HK-2 (cell line): ENCODE results near the gene CTNNA2.

ENCODE experiments used
- DNase-seq: peaks from one replicate; pipeline ENCODE4 v3.0.0-alpha.2; 2018; ENCODE audit not compliant: unreplicated experiment

Gene CTNNA2

GRCh38 chr2:79850912-79851311, 338.1 kb downstream of the CTNNA2 start:
- no peak for DNase-seq

DNA sequence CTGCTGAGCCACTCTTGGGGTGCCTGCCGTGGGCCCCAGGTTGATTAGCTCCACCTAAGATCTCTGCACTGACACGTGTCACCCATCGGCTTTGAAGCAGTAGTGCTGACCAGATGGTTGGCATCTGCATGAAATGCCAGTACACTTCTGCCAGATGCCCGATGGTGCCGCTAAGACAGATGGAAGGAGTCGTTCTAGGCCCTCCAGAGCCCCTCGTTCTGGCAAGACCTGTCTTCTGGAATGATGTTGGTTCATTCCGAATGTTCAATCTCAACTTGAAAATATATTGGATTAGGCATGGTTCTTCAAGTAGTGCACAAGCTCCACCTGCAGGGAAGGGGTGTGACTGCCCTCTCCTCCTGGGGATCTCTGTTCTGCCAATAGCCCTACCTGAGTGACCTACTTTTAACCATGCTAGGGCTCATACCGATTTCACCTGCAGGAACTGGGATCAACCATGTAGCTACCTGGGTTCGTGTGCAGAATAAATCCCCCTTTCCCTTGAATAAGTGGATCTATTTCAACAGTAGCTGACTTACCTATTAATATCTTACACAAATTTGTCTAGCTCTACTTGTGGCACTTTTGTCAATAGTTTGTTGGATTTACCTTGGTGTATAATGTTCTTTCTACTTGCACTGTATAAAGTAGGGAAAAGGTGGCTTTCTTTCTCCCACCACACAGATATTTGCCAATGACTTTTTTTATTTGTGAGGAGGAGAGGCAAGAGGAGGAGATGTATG, 342.6 kb downstream of the CTNNA2 start:
- peak; percentile 11 for DNase-seq

GRCh38 chr2:79857888-79858287, 345.0 kb downstream of the CTNNA2 start:
- no peak for DNase-seq

DNA sequence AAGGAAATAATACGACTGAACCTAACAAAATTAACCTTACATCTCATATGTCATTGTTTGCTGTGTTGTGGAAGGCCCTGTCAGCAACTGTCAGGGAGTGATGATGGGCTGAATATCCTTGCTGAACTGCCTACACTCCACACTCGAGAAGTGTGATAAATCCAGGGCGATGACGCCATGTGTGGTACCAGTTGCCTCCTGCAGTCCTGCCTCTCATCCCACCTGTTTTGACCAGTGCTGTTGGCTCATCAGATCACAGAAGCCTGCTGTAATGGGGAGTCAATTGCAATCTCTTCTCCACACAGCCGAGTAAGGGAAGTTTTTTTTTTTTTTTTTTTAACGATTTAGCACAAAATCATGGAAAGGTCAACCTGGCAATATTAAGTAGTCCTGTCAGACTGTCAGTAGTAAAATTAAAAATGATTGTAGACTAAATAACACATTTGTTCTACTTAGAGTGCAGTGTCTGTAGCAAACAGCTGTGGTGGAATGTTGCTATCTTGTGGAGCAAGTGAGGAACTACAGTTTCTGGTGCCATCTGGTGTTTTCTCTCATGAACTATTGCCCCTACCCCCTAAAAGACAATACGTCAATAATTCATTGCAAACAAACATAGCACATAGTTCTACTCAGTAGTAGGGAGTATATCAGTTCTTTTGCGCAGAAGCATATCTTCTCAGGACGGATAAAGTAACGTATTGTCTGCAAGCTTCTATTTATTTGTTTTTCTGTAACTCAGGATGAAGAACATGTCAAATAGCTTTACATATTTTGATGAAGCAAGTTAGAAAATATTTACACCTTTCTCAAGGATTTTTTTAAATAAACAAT, 347.6 kb downstream of the CTNNA2 start:
- no peak for DNase-seq

DNA sequence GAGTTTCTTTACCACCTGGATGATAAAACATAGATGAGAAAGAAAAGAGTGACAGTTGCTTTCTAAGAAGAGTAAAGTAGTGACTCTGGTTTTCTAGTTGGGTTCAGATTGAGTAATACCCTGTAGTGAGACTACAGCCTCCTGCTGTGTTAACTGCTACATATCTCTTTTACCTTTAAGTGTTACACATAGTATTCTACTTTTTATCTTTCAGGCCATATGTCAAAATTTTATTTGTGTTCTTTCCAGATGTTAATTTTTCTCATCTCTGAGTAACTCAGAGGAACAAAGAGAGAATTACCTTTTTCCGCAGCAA, 348.2 kb downstream of the CTNNA2 start:
- DNase-seq = no peak

DNA sequence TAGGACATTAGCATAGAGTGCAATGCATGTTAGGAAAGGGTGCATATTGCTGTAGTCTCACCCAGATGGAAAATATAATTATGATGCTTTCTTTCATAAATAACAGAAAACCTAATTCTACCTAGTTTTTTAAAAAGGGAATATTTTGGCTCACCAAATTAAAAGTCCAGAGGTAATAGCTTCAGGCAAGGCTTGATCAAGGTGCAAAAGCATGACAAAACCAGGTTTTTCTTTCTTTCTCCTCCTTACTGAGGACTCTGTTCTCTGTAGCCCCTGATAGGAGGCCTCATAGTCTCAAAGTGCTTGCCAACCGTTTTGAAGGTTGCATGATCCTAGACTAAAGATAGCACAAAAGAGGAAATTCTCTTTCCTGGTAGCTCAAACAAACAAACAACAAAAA, 349.9 kb downstream of the CTNNA2 start:
- no peak for DNase-seq

GRCh38 chr2:79872656-79873055, 359.8 kb downstream of the CTNNA2 start:
- DNase-seq = no peak

- no peak for DNase-seq
Measured at GRCh38 chr2:79874015-79874414, 361.2 kb downstream of the CTNNA2 start.

GRCh38 chr2:79876430-79876829, 363.6 kb downstream of the CTNNA2 start:
- DNase-seq = no peak

- no peak for DNase-seq
Measured at GRCh38 chr2:79882548-79882947, 369.7 kb downstream of the CTNNA2 start.

GRCh38 chr2:79887747-79888374, 375.0 kb downstream of the CTNNA2 start:
- no peak for DNase-seq

GRCh38 chr2:79892123-79892522, 379.3 kb downstream of the CTNNA2 start:
- DNase-seq = no peak

- no peak for DNase-seq
Measured at GRCh38 chr2:79899196-79899595, 386.3 kb downstream of the CTNNA2 start.

DNA sequence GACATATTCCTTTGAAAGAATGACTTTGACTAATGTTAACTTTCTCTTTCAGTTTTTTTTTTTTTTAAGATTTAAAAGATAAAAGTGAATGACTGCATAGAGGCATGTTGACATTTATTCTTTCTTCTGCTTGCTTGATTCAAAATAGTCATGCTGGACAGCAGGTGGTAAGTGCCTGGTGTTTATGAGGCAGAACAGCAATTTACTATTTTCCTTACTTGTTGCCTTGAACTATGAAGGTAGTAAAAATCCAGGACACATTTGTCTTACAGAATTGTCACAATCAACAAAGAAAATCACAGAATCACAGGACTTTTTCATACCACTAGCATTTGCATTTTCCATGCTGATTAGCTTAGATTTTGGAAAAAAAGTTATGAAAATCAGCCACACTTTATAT, 388.3 kb downstream of the CTNNA2 start:
- DNase-seq = no peak

GRCh38 chr2:79903222-79904000, 390.6 kb downstream of the CTNNA2 start:
- DNase-seq = no peak

GRCh38 chr2:79906139-79906890, 393.5 kb downstream of the CTNNA2 start:
- DNase-seq = no peak

- DNase-seq = no peak
Measured at GRCh38 chr2:79909521-79909920, 396.7 kb downstream of the CTNNA2 start.

GRCh38 chr2:79910643-79911042, 397.8 kb downstream of the CTNNA2 start:
- no peak for DNase-seq

DNA sequence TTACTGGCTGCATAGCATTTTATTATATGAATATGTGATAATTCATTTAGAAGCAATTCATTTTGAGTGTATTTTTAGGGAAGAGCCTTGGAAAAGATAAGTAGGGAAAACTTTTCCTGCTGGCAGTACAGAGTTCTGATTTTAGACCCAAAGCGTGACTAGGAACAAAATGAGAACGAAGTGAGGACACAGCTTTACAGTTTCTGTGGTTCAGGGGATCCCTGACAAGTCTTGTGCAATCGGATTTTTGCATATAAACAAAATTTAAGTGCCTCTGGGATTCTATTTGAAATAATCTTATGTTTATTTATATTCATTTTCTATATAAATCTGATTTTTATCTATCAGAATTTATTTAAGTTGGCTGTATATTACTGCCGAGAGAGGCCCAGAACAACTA, 402.6 kb downstream of the CTNNA2 start:
- no peak for DNase-seq

- no peak for DNase-seq
Measured at GRCh38 chr2:79916285-79916684, 403.4 kb downstream of the CTNNA2 start.

DNA sequence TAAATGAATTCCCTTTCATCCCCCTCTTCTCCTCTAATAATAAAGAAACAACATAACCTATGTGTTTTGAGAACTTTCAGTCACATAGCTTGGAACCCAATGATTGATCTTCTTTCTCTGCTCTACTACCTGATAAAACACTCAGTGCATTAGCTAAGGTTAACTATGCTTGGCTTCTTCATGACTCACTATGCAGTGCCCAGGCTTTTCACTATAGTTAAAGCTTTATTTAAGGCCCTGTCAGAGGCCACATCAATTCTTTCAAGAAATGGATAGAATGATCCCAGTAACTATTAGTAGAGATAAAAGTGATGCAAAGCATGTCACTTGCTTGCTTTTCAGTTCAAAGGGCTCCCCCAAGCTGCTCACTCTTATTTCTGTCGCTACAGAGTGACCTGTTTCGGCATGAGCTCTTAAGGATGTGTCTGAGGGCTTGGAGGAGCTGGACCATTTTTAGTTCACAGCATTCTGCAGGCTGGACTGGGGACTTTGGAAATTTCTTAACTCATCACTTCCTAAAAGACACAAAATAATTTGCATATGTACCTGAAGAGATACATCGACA, 407.7 kb downstream of the CTNNA2 start:
- DNase-seq = no peak
